HUES48 (cell line): Measurements from ENCODE around the gene CCDC6.

ENCODE experiments used
- H3K27ac ChIP-seq: one replicate; pipeline ENCODE4 v1.7.0; 2013; ENCODE audit warnings: low read depth, low read length, inconsistent platforms
- H3K27me3 ChIP-seq: 2 replicates; pipeline ENCODE4 v1.6.1; 2013; ENCODE audit warnings: mild to moderate bottlenecking, low read length; ENCODE audit not compliant: control insufficient read depth, insufficient read depth
- H3K36me3 ChIP-seq: 2 replicates; pipeline ENCODE4 v1.6.1; 2013; ENCODE audit warnings: low read length; ENCODE audit not compliant: control insufficient read depth, insufficient read depth
- H3K4me1 ChIP-seq: 2 replicates; pipeline ENCODE4 v1.6.1; 2013; ENCODE audit warnings: mild to moderate bottlenecking, low read length; ENCODE audit not compliant: control insufficient read depth, insufficient read depth
- H3K4me3 ChIP-seq: 2 replicates; pipeline ENCODE4 v1.5.1; 2013; ENCODE audit warnings: mild to moderate bottlenecking, low read depth, low read length
- H3K9ac ChIP-seq: 2 replicates; pipeline ENCODE4 v1.6.1; 2013; ENCODE audit warnings: mild to moderate bottlenecking, low read depth, low read length, moderate library complexity
- H3K9me3 ChIP-seq: 2 replicates; pipeline ENCODE4 v1.6.1; 2013; ENCODE audit warnings: low read length; ENCODE audit not compliant: control insufficient read depth, insufficient read depth

CCDC6 gene

DNA sequence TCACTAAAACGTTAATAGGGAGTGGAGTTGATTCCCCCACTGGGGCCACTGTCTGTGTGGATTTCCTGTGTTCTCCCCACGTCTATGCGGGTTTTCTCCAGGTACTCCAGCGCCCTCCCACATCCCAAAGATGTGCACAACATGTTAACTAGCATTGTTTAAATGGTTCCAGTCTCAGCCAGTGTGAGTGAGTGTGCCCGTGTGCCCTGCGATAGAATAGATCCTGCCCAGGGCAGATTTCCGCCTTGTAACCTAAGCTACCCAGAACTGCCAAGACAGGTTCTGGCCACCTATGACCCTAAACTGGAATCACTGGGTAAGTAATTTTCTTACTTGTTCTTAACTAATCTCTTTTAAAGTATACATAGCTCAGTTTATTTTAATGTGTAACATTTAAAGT, 58.5 kb downstream of the CCDC6 start:
- peaks cover 46% of the 10 kb centered on the region for H3K36me3 ChIP-seq
- H3K9ac ChIP-seq = peak overlapping the region; percentile 43
- peak overlapping the region; percentile 35; the same call in 1 of the 2 replicates for H3K4me3 ChIP-seq
- H3K27ac ChIP-seq = peak overlapping the region; percentile 90
- H3K27me3 ChIP-seq = no peaks in the 10 kb centered on the region
- peaks cover 73% of the 10 kb centered on the region for H3K4me1 ChIP-seq
- no peaks in the 10 kb centered on the region for H3K9me3 ChIP-seq

DNA sequence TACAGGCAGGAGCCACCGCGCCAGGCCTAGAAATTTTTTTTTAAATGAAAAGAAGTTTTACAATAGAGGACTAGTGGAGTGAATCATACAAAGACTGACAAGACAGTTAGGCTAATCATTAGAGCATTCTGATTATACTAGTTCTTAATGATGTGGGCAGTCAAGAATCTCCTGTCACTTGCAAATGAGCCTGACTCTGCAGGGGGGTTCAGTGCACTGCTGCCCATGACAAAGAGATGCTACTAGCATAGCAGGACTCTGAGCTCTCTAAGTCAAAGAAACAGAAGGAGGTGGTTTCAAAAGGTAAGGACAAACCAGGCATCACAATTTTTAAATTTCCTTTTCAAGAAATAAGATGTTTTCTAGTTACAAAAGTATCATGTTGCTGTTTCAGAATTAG, 59.0 kb downstream of the CCDC6 start:
- Histone ChIP-seq H3K4me3 (peak overlapping the region; percentile 35; the same call in 1 of the 2 replicates), H3K4me1 (peaks cover 67% of the 10 kb centered on the region), H3K9ac (peak overlapping the region; percentile 43; the same call in 1 of the 2 replicates), H3K36me3 (peaks cover 45% of the 10 kb centered on the region), H3K9me3 (no peaks in the 10 kb centered on the region), H3K27me3 (no peaks in the 10 kb centered on the region), H3K27ac (peak overlapping the region; percentile 90)

DNA sequence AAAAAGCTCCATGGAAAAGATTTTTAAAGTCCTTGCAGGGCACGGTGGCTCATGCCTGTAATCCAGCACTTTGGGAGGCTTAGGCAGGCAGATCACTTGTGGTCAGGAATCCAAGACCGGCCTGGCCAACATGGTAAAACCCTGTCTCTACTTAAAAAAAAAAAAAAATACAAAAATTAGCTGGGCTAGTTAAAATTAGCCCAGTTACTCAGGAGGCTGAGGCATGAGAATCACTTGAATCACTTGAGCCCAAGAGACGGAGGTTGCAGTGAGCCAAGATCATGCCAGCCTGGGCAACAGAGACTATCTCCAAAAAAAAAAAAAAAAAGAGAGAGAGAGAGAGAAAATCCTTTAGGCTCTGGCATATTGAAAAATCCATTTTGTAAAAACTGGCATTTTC, 61.9 kb downstream of the CCDC6 start:
- Histone ChIP-seq H3K4me1 (peaks cover 57% of the 10 kb centered on the region), H3K9ac (no peak overlapping the region), H3K27ac (peak overlapping the region; percentile 58), H3K9me3 (no peaks in the 10 kb centered on the region), H3K4me3 (no peak overlapping the region), H3K27me3 (no peaks in the 10 kb centered on the region), H3K36me3 (peaks cover 23% of the 10 kb centered on the region)

DNA sequence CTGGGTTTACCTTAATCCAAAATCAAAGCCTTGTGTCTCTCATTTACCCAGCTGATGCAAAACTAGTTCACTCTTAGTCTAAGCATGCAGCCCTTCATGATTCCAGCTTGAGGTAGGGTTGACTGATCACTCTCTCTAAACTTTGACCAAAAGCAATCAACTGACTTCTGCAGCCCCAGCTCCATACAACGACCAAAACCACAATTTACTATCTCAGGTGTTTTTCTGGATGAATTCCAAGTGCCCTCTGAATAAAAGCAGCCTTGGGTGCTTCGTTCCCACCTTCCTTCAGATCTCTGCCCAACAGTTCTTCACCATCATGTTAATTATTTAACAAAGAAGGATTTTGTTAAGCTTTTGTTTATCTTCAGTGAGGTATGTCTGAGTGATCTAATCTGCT, 62.6 kb downstream of the CCDC6 start:
- Histone ChIP-seq H3K4me1 (peaks cover 51% of the 10 kb centered on the region), H3K36me3 (peaks cover 16% of the 10 kb centered on the region; the same call in 1 of the 2 replicates)

DNA sequence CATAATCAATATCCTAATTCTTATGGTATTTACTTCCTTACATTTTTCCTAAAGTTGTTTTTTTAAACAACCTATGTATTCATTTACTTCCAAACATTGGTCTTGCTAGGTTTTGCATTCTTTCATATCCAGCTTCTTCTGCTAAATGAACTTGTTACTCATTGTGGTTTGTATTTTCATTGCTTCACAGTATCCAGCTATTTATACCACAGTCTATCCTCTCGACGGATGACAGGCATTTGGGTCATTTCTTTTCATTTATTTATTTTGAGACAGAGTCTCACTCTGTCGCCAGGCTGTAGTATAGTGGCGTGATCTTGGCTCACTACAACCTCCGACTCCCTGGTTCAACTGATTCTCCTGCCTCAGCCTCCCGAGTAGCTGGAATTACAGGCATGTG, 66.8 kb downstream of the CCDC6 start:
- Histone ChIP-seq H3K9me3 (no peaks in the 10 kb centered on the region), H3K27me3 (no peaks in the 10 kb centered on the region), H3K27ac (no peak overlapping the region), H3K4me3 (no peak overlapping the region), H3K4me1 (peaks cover 29% of the 10 kb centered on the region), H3K36me3 (no peaks in the 10 kb centered on the region), H3K9ac (no peak overlapping the region)

More for the DNA sequence above, 62.6 kb downstream of the CCDC6 start:
- H3K27me3 ChIP-seq = no peaks in the 10 kb centered on the region
- H3K9ac ChIP-seq = no peak overlapping the region
- H3K27ac ChIP-seq = peak overlapping the region; percentile 58
- 0 out of 2 replicates have a peak overlapping the region, but pooled peaks have one; percentile 1 for H3K4me3 ChIP-seq
- no peaks in the 10 kb centered on the region for H3K9me3 ChIP-seq

- H3K27ac ChIP-seq = no peak overlapping the region
- H3K4me1 ChIP-seq = peaks cover 16% of the 10 kb centered on the region
- no peaks in the 10 kb centered on the region for H3K36me3 ChIP-seq
- H3K9me3 ChIP-seq = no peaks in the 10 kb centered on the region
- H3K27me3 ChIP-seq = no peaks in the 10 kb centered on the region
- no peak overlapping the region for H3K4me3 ChIP-seq
- H3K9ac ChIP-seq = no peak overlapping the region
These were observed 68.1 kb downstream of the CCDC6 start for GRCh38 chr10:59838085-59838789.

GRCh38 chr10:59833810-59834209, 72.5 kb downstream of the CCDC6 start:
- Histone ChIP-seq H3K27me3 (no peaks in the 10 kb centered on the region), H3K4me1 (peaks cover 20% of the 10 kb centered on the region), H3K27ac (no peak overlapping the region), H3K9ac (no peak overlapping the region), H3K36me3 (peaks cover 32% of the 10 kb centered on the region), H3K4me3 (no peak overlapping the region), H3K9me3 (no peaks in the 10 kb centered on the region)

- no peaks in the 10 kb centered on the region for H3K9me3 ChIP-seq
- no peaks in the 10 kb centered on the region for H3K27me3 ChIP-seq
- peaks cover 21% of the 10 kb centered on the region for H3K4me1 ChIP-seq
- no peak overlapping the region for H3K27ac ChIP-seq
- no peak overlapping the region for H3K9ac ChIP-seq
- peaks cover 41% of the 10 kb centered on the region for H3K36me3 ChIP-seq
- no peak overlapping the region for H3K4me3 ChIP-seq
These were observed 73.8 kb downstream of the CCDC6 start for GRCh38 chr10:59832506-59832905.

GRCh38 chr10:59831658-59832503, 74.5 kb downstream of the CCDC6 start:
- H3K9ac ChIP-seq = no peak overlapping the region
- no peaks in the 10 kb centered on the region for H3K9me3 ChIP-seq
- peaks cover 41% of the 10 kb centered on the region for H3K36me3 ChIP-seq
- H3K27me3 ChIP-seq = no peaks in the 10 kb centered on the region
- H3K27ac ChIP-seq = no peak overlapping the region
- H3K4me3 ChIP-seq = no peak overlapping the region
- peaks cover 21% of the 10 kb centered on the region for H3K4me1 ChIP-seq

DNA sequence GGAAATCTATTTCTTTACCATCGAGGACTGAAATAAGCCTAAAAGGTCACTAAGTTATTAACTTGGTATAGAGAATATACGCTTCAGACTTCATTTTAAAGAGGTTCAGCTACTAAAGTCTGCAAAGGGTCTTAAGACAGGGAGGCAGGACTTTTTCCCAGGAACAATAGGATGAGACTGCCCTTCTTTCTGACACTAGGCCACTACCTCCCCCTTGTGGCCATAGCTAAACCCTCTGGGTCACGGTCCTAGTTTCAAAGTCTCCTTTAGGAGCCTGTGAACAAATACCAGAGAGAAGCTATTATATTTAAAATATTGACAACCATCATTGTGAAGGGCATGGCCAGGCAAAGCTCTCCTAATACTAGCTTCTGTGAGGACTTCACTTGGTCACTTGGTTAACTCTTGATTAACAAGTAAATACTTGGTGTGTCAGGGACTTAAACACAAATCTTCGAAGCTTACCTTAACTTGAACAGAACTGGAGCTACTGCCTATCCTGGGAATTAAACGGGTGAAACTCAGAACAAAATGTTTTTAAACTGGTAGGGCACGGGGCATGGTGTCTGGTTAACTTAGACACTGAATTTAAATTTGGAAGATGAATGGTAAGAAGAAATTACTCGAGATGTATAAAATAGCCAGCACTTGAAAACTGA, 75.6 kb downstream of the CCDC6 start:
- Histone ChIP-seq H3K27me3 (no peaks in the 10 kb centered on the region), H3K9me3 (no peaks in the 10 kb centered on the region), H3K9ac (no peak overlapping the region), H3K27ac (no peak overlapping the region), H3K4me3 (no peak overlapping the region), H3K36me3 (peaks cover 41% of the 10 kb centered on the region), H3K4me1 (peaks cover 18% of the 10 kb centered on the region)
